NCI-H524 treated with DMSO at 0.1 percent for 48 hours (cell line): ENCODE results near the gene TCP10L.
A peak's percentile ranks its signal among the peaks of the same experiment; 100 is the strongest.
"Not testable (repeated sequence)": the region's sequence is repeated elsewhere in the genome, so short reads cannot be mapped to it uniquely, and the experiment has no call there.

Experiments
- DNase-seq: peaks from one replicate; lab custom pipeline; 2025; lab: John Stamatoyannopoulos, UW

TCP10L gene

GRCh38 chr21:32585970-32586369 is 647 bp upstream of the TCP10L start:
- DNase-seq = no peak

- DNase-seq = no peak
Measured at GRCh38 chr21:32584472-32584871, 851 bp downstream of the TCP10L start.

GRCh38 chr21:32581732-32582131 is 3.6 kb downstream of the TCP10L start:
- DNase-seq = no peak

GRCh38 chr21:32580949-32581348 is 4.4 kb downstream of the TCP10L start:
- DNase-seq = no peak

GRCh38 chr21:32578107-32578691 is 7.1 kb downstream of the TCP10L start:
- DNase-seq = no peak

- DNase-seq = no peak
Measured at GRCh38 chr21:32576011-32576410, 9.3 kb downstream of the TCP10L start.

GRCh38 chr21:32574946-32575925 is 10.1 kb downstream of the TCP10L start:
- no peak for DNase-seq

- DNase-seq = no peak
Measured at GRCh38 chr21:32572574-32573420, 12.5 kb downstream of the TCP10L start.

GRCh38 chr21:32570456-32570855 is 14.9 kb downstream of the TCP10L start:
- DNase-seq = no peak

GRCh38 chr21:32569261-32570230 is 15.8 kb downstream of the TCP10L start:
- DNase-seq = peak; percentile 57

- DNase-seq = no peak
Measured at GRCh38 chr21:32567626-32568025, 17.7 kb downstream of the TCP10L start.

GRCh38 chr21:32566741-32567389 is 18.5 kb downstream of the TCP10L start:
- no peak for DNase-seq

GRCh38 chr21:32565856-32566465 is 19.4 kb downstream of the TCP10L start:
- no peak for DNase-seq

GRCh38 chr21:32562915-32563314 is 22.4 kb downstream of the TCP10L start:
- no peak for DNase-seq

GRCh38 chr21:32562426-32562825 is 22.9 kb downstream of the TCP10L start:
- DNase-seq = no peak

- DNase-seq = not testable (repeated sequence)
Measured at GRCh38 chr21:32561476-32561875, 23.8 kb downstream of the TCP10L start.

GRCh38 chr21:32560896-32561295 is 24.4 kb downstream of the TCP10L start:
- DNase-seq = no peak

GRCh38 chr21:32559006-32559610 is 26.2 kb downstream of the TCP10L start:
- no peak for DNase-seq

- DNase-seq = no peak
Measured at GRCh38 chr21:32558106-32558505, 27.2 kb downstream of the TCP10L start.
